Measurements from ENCODE around the gene RBM22.

DNA sequence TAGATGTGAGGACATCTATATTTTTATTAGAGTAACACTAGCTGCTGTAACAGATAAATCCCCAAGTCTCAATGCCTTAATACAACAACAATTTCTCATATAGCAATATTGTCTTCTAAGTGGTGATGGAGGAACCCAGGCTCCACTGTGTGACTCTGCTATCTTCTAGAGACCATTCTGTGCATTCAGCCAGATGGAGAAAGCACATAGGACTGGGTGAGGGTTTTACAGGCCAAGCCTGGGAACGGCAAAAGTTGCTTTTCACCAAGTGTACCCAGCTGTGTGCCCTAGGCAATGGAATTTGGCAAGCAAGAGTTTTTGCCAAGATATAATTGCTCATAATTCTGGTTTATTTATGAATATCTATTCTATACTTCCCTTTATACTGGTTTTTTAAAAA, 11.7 kb downstream of the RBM22 start:
- TF ChIP-seq, protein P1, sequence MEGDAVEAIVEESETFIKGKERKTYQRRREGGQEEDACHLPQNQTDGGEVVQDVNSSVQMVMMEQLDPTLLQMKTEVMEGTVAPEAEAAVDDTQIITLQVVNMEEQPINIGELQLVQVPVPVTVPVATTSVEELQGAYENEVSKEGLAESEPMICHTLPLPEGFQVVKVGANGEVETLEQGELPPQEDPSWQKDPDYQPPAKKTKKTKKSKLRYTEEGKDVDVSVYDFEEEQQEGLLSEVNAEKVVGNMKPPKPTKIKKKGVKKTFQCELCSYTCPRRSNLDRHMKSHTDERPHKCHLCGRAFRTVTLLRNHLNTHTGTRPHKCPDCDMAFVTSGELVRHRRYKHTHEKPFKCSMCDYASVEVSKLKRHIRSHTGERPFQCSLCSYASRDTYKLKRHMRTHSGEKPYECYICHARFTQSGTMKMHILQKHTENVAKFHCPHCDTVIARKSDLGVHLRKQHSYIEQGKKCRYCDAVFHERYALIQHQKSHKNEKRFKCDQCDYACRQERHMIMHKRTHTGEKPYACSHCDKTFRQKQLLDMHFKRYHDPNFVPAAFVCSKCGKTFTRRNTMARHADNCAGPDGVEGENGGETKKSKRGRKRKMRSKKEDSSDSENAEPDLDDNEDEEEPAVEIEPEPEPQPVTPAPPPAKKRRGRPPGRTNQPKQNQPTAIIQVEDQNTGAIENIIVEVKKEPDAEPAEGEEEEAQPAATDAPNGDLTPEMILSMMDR (IDR thresholded peaks at IDR 0.05 in 4 of 5, conservative IDR thresholded peaks at IDR 0.05 in 1 of 5): no peak
- no peak for TF ChIP-seq POLR2A (IDR thresholded peaks at IDR 0.05)

All from gastrocnemius medialis (tissue), 4 donors.